H1 (cell line): ENCODE data around the gene ARPP19. TPM values are rescaled to one million over a fixed set of nuclear protein-coding genes. Genes with fewer than 3 reads are reported as not detected.
"Not testable (repeated sequence)": the region's sequence is repeated elsewhere in the genome, so short reads cannot be mapped to it uniquely, and the experiment has no call there.

Experiments used
- CTCF ChIA-PET: fragments of 300-600 bp; sonication (Branson Sonifier 250); formaldehyde crosslinking; loops from one replicate; lab custom pipeline; 2021; ENCODE audit not compliant: partially characterized antibody; lab: Charles Lee
- POLR2A ChIA-PET: fragments of 300-600 bp; sonication (Branson Sonifier 250); formaldehyde crosslinking; loops from one replicate; lab custom pipeline; 2021; ENCODE audit warnings: inconsistent platforms; ENCODE audit not compliant: partially characterized antibody; lab: Charles Lee
- DNase-seq, 2 experiments: peaks; one replicate each; pipeline versions ENCODE4 v3.0.0 to v3.0.0-alpha.2; 2010 to 2022; ENCODE audit warnings: low spot score in 2 of 2, low read depth in 1 of 2, mixed read lengths in 1 of 2
- FAIRE-seq: peaks from 2 replicates; lab custom pipeline; 2011; peaks lifted over from hg19 to GRCh38; lab: Jason Lieb, UNC
- H2AFZ ChIP-seq: 2 replicates; pipeline ENCODE4 v1.8.1; 2012; ENCODE audit warnings: low read length, inconsistent platforms
- H2AK5ac ChIP-seq: 2 replicates; pipeline ENCODE4 v1.6.1; 2013; ENCODE audit warnings: low read depth, low read length
- H2BK120ac ChIP-seq: replicated peaks from 2 replicates; pipeline ENCODE3; 2013; ENCODE audit warnings: low read depth, low read length, inconsistent platforms
- H2BK12ac ChIP-seq: 2 replicates; pipeline ENCODE4 v1.6.1; 2013; ENCODE audit warnings: low read depth, low read length
- H2BK15ac ChIP-seq: 2 replicates; pipeline ENCODE4 v1.6.1; 2013; ENCODE audit warnings: low read length
- H2BK20ac ChIP-seq: 2 replicates; pipeline ENCODE4 v1.6.1; 2013; ENCODE audit warnings: low read length
- H2BK5ac ChIP-seq: 2 replicates; pipeline ENCODE4 v1.6.1; 2013; ENCODE audit warnings: low read depth, low read length
- H3K14ac ChIP-seq: 2 replicates; pipeline ENCODE4 v1.6.1; 2013; ENCODE audit warnings: inconsistent platforms; ENCODE audit not compliant: insufficient read length
- H3K18ac ChIP-seq: 2 replicates; pipeline ENCODE4 v1.6.1; 2013; ENCODE audit warnings: low read length; ENCODE audit errors: extremely low read depth
- H3K23ac ChIP-seq: 2 replicates; pipeline ENCODE4 v1.6.1; 2013; ENCODE audit warnings: inconsistent platforms; ENCODE audit not compliant: insufficient read length
- H3K23me2 ChIP-seq: 2 replicates; pipeline ENCODE4 v1.6.1; 2013; ENCODE audit warnings: low read depth, low read length
- H3K27ac ChIP-seq: 2 replicates; pipeline ENCODE4 v1.6.1; 2011; ENCODE audit warnings: low read depth, low read length, inconsistent platforms
- H3K27me3 ChIP-seq, 4 experiments: replicated peaks in 1 of 4; 1 replicate in 1 of 4; 2 replicates in 3 of 4; pipeline versions ENCODE4 v1.6.1 to v1.8.1; 2011 to 2013; ENCODE audit warnings: low read length in 3 of 4, mild to moderate bottlenecking in 3 of 4, inconsistent platforms in 2 of 4, mixed read lengths in 2 of 4, moderate library complexity in 1 of 4; ENCODE audit not compliant: control insufficient read depth in 3 of 4, insufficient read depth in 3 of 4; ENCODE audit errors: extremely low read depth in 1 of 4
- H3K36me3 ChIP-seq, 4 experiments: 2 replicates each; pipeline versions ENCODE4 v1.6.1 to v1.8.1; 2011 to 2013; ENCODE audit warnings: mild to moderate bottlenecking in 4 of 4, low read length in 3 of 4, moderate library complexity in 2 of 4, control low read depth in 1 of 4, inconsistent platforms in 1 of 4; ENCODE audit not compliant: insufficient read depth in 4 of 4, control insufficient read depth in 2 of 4
- H3K4ac ChIP-seq: replicated peaks from 2 replicates; pipeline ENCODE3; 2013; ENCODE audit warnings: low read length, low read depth, mixed read lengths, inconsistent platforms; ENCODE audit not compliant: insufficient read length
- H3K4me1 ChIP-seq, 4 experiments: replicated peaks in 1 of 4; 1 replicate in 1 of 4; 2 replicates in 3 of 4; pipeline versions ENCODE4 v1.6.1 to v1.8.1; 2011 to 2013; ENCODE audit warnings: low read length in 3 of 4, inconsistent platforms in 2 of 4, mixed read lengths in 1 of 4; ENCODE audit not compliant: insufficient read depth in 4 of 4, control insufficient read depth in 3 of 4
- H3K4me2 ChIP-seq, 2 experiments: 2 replicates each; pipeline versions ENCODE4 v1.6.1 to v1.8.1; 2011 to 2013; ENCODE audit warnings: low read depth in 2 of 2, low read length in 2 of 2, control low read depth in 1 of 2, inconsistent platforms in 1 of 2, mild to moderate bottlenecking in 1 of 2; ENCODE audit not compliant: insufficient read depth in 1 of 2
- H3K4me3 ChIP-seq, 4 experiments: fragments of 200-600, 300-600 bp in 1 of 4; sonication (generic), shearing (Covaris generic), sonication (Bioruptor Twin) in 1 of 4; 2 replicates each; pipeline versions ENCODE4 v1.5.1 to v1.8.1; 2011 to 2016; ENCODE audit warnings: low read length in 4 of 4, low read depth in 3 of 4, control low read depth in 2 of 4, inconsistent platforms in 2 of 4, mild to moderate bottlenecking in 2 of 4, mixed read lengths in 1 of 4, moderate library complexity in 1 of 4; ENCODE audit not compliant: insufficient read depth in 2 of 4; ENCODE audit errors: extremely low read depth in 1 of 4
- H3K56ac ChIP-seq: replicated peaks from 2 replicates; pipeline ENCODE3; 2013; ENCODE audit warnings: low read depth, mild to moderate bottlenecking, mixed read lengths, low read length, inconsistent platforms; ENCODE audit not compliant: insufficient read length
- H3K79me1 ChIP-seq: 2 replicates; pipeline ENCODE4 v1.6.1; 2013; ENCODE audit warnings: low read depth, low read length, control low read depth
- H3K79me2 ChIP-seq, 2 experiments: 2 replicates each; pipeline versions ENCODE4 v1.6.1 to v1.8.1; 2012 to 2013; ENCODE audit warnings: low read length in 2 of 2, mild to moderate bottlenecking in 2 of 2, inconsistent platforms in 1 of 2; ENCODE audit not compliant: insufficient read depth in 2 of 2, control insufficient read depth in 1 of 2
- H3K9ac ChIP-seq, 4 experiments: replicated peaks in 1 of 4; 1 replicate in 1 of 4; 2 replicates in 3 of 4; pipeline versions ENCODE4 v1.6.1 to v1.8.1; 2011 to 2013; ENCODE audit warnings: low read depth in 3 of 4, low read length in 3 of 4, control low read depth in 2 of 4, mild to moderate bottlenecking in 2 of 4, moderate library complexity in 2 of 4, inconsistent platforms in 1 of 4; ENCODE audit errors: extremely low read depth in 1 of 4
- H3K9me3 ChIP-seq, 2 experiments: 2 replicates each; pipeline versions ENCODE4 v1.6.1 to v1.8.1; 2012 to 2013; ENCODE audit warnings: mild to moderate bottlenecking in 2 of 2, moderate library complexity in 2 of 2, control low read depth in 1 of 2, inconsistent platforms in 1 of 2, low read depth in 1 of 2, low read length in 1 of 2, mixed read lengths in 1 of 2; ENCODE audit not compliant: insufficient read depth in 2 of 2
- H4K20me1 ChIP-seq, 2 experiments: replicated peaks in 1 of 2; 2 replicates each; pipeline versions ENCODE3 to v1.8.1; 2011 to 2013; ENCODE audit warnings: inconsistent platforms in 2 of 2, low read length in 2 of 2, mild to moderate bottlenecking in 1 of 2; ENCODE audit not compliant: insufficient read depth in 2 of 2, control insufficient read depth in 1 of 2
- H4K5ac ChIP-seq: 2 replicates; pipeline ENCODE4 v1.6.1; 2013; ENCODE audit warnings: low read length, low read depth, mixed read lengths, inconsistent platforms; ENCODE audit not compliant: insufficient read length
- H4K8ac ChIP-seq: 2 replicates; pipeline ENCODE4 v1.8.0; 2013; ENCODE audit warnings: mild to moderate bottlenecking, moderate library complexity, low read length, inconsistent platforms; ENCODE audit not compliant: insufficient read depth; ENCODE audit errors: extremely low read depth
- H4K91ac ChIP-seq: replicated peaks from 2 replicates; pipeline ENCODE3; 2013; ENCODE audit warnings: low read length, mixed read lengths, inconsistent platforms; ENCODE audit not compliant: insufficient read length
- WGBS, 2 experiments: shearing (Covaris generic) in 1 of 2; methylation state at CpG; one replicate each; pipeline versions ENCODE4 v1.1.6 to v1.1.7; 2013 to 2015; ENCODE audit warnings: low lambda C conversion rate in 2 of 2, mixed read lengths in 2 of 2, inconsistent platforms in 1 of 2, low coverage in 1 of 2, missing lambda C conversion rate in 1 of 2; ENCODE audit not compliant: insufficient replicate concordance in 2 of 2, insufficient coverage in 1 of 2, insufficient read length in 1 of 2; ENCODE audit errors: extremely low coverage in 1 of 2, missing lambda C conversion rate in 1 of 2; 5-methylcytosine and 5-hydroxymethylcytosine counted together
- polyA plus RNA-seq, 7 experiments: library from polyadenylated mRNA; depleted of rRNA in 3 of 7; stranded (reverse) in 5 of 7; unstranded in 2 of 7; fragments of >200 nt in 5 of 7; fragments of 200-250 nt in 2 of 7; gene quantifications; 1 replicate in 5 of 7; 2 replicates in 1 of 7; 4 replicates in 1 of 7; pipeline versions ENCODE4 v1.2.1 to v1.2.3, GENCODE V29; 2011 to 2013; ENCODE audit warnings: missing spikeins in 2 of 7, mixed read lengths in 2 of 7
- total RNA-seq: library from RNA; stranded (reverse); fragmentation: NEBNext Ultra II Directional; extraction: Animal tissue kit (Norgen Biotek cat#: 25700); gene quantifications from 2 replicates; pipeline ENCODE4 v1.2.1, GENCODE V29; 2021

The ARPP19 gene
- total and polyA plus RNA-seq, 2 of the 8 experiments (the other 6 are each of a cell fraction or from before 2014, with no cell fraction given) = 81.9 to 274 TPM

- POLR2A ChIA-PET = interaction anchor here (0.6 kb wide), 1 partner anchor 16 kb away, joined by 3 read pairs; the partner anchor contains the start of gene MYO5A
Measured at GRCh38 chr15:52512869-52513268, 56.0 kb downstream of the ARPP19 start.

More at GRCh38 chr15:52512869-52513268, 56.0 kb downstream of the ARPP19 start:
- H3K4me3 ChIP-seq, H3K4me2 ChIP-seq, DNase-seq, H2BK15ac ChIP-seq, FAIRE-seq, H3K14ac ChIP-seq, H3K36me3 ChIP-seq, H3K4ac ChIP-seq, H4K8ac ChIP-seq, H2BK20ac ChIP-seq, H4K91ac ChIP-seq, H3K56ac ChIP-seq, H2AK5ac ChIP-seq, H4K5ac ChIP-seq, H3K18ac ChIP-seq, H3K4me1 ChIP-seq, H4K20me1 ChIP-seq, H3K9me3 ChIP-seq, H2BK5ac ChIP-seq, H3K27ac ChIP-seq, H2AFZ ChIP-seq, H3K27me3 ChIP-seq, H2BK120ac ChIP-seq, H2BK12ac ChIP-seq, H3K23me2 ChIP-seq, H3K79me1 ChIP-seq, H3K9ac ChIP-seq, H3K23ac ChIP-seq: not testable (repeated sequence)
- WGBS, 2 experiments = 96% methylated on average over 8 of the region's 8 CpGs; no CpG with 5 or more reads in 1 of the 2 experiments
- peaks cover 0 to 19% of the 10 kb centered on the region in 2 experiments; a peak in 2 of 4 replicates for H3K79me2 ChIP-seq
- CTCF ChIA-PET = interaction anchor here (0.6 kb wide), 1 partner anchor 196 kb away, joined by 4 read pairs; no protein-coding TSS in a partner anchor
